ENCODE measurements around the gene SLC38A2.

- TF ChIP-seq, protein P1, sequence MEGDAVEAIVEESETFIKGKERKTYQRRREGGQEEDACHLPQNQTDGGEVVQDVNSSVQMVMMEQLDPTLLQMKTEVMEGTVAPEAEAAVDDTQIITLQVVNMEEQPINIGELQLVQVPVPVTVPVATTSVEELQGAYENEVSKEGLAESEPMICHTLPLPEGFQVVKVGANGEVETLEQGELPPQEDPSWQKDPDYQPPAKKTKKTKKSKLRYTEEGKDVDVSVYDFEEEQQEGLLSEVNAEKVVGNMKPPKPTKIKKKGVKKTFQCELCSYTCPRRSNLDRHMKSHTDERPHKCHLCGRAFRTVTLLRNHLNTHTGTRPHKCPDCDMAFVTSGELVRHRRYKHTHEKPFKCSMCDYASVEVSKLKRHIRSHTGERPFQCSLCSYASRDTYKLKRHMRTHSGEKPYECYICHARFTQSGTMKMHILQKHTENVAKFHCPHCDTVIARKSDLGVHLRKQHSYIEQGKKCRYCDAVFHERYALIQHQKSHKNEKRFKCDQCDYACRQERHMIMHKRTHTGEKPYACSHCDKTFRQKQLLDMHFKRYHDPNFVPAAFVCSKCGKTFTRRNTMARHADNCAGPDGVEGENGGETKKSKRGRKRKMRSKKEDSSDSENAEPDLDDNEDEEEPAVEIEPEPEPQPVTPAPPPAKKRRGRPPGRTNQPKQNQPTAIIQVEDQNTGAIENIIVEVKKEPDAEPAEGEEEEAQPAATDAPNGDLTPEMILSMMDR (IDR thresholded peaks at IDR 0.05): no peak
- TF ChIP-seq POLR2A (IDR thresholded peaks at IDR 0.05) (no peak), POLR2AphosphoS5 (IDR thresholded peaks at IDR 0.05) (no peak)
Measured at GRCh38 chr12:46370380-46370734, 2.2 kb downstream of the SLC38A2 start.

Data from prostate gland (tissue), 2 donors.